Measurements from ENCODE around the gene EXD3. TPM values are rescaled to one million over a fixed set of nuclear protein-coding genes. Genes with fewer than 3 reads are reported as not detected.

Gene EXD3
- total RNA-seq, 2 donors from 2014 or later = 5.9 to 6.0 TPM

DNA sequence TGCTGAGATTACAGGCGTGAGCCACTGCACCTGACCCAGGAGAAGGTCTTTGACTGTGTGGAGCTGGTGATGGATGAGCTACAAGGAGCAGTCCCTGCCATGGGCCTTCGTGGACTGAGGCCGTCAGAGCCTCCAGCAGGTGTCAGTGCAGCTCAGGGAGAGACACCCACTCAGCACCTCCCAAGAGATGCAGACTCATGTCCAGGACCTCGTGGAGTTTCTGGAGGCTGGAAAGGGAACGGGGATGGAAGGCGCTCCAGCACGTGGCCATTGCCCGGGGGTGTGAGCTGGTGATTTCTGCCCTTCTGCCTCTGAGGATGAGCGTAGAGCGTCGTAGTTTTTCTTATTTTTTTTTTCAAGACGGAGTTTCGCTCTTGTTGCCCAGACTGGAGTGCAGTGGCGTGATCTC is 136.0 kb downstream of the EXD3 start:
- H3K4me3 ChIP-seq = no peak overlapping the region
- H3K36me3 ChIP-seq = no peaks in the 10 kb centered on the region
- H3K27me3 ChIP-seq = no peaks in the 10 kb centered on the region
- H3K4me1 ChIP-seq = no peaks in the 10 kb centered on the region
- no peak for DNase-seq (ENCODE audit: low spot score)
- peak in 1 of 2 donors; percentile 62 for TF ChIP-seq CTCF (IDR thresholded peaks at IDR 0.05)
- H3K9me3 ChIP-seq = no peaks in the 10 kb centered on the region
- no peak overlapping the region for H3K27ac ChIP-seq

DNA sequence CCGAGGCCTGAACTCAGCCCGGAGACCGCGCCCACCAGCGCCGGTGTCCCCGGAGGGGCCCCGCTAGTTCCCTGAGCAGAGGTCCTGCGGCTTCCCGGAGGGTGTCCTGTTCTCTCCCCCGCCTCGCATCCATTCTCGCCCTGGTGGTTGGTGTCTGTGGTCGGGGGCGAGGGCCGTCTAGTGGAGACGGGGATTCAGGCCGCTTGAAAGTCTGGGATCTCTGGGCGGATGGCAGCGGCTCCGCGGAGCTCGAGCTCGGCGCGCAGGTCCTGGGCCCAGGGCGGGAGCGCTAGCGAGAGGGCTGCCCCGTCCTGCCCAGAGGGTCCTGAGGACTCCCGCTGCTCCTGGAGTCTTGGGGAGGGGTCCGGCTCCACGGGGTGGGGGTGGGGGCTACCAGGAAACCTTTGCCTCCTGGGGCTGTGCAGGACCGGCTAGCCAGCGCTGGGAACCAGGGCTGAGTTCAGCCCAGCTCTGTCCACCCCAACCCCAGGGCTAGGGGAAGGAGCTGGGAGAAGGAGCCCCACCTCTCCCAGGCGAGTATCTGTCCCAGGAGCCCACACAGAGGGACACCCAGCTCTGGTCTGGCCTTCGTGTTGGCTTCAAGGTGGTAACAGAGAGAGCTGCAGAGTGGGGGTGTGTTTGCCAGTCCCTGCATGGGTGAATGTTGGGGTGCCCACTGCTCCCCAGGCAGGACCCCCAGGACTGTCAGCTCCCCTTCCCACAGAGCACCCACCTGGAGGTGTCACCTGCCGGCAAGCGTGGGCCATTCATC is 141.4 kb downstream of the EXD3 start:
- no peak for TF ChIP-seq CTCF (IDR thresholded peaks at IDR 0.05)
- no peak overlapping the region for H3K27ac ChIP-seq
- peaks cover 0 to 33% of the 10 kb centered on the region in 2 donors for H3K4me1 ChIP-seq
- no peak for DNase-seq (ENCODE audit: low spot score)
- peak overlapping the region in 1 of 2 donors; percentile 25 for H3K4me3 ChIP-seq
- no peaks in the 10 kb centered on the region for H3K9me3 ChIP-seq
- no peaks in the 10 kb centered on the region for H3K36me3 ChIP-seq
- no peaks in the 10 kb centered on the region for H3K27me3 ChIP-seq

- Histone ChIP-seq H3K4me3 (peak overlapping the region in 1 of 2 donors; percentile 25), H3K9me3 (no peaks in the 10 kb centered on the region), H3K27me3 (no peaks in the 10 kb centered on the region), H3K27ac (no peak overlapping the region), H3K4me1 (peaks cover 0 to 41% of the 10 kb centered on the region in 2 donors), H3K36me3 (no peaks in the 10 kb centered on the region)
- no peak for DNase-seq (ENCODE audit: low spot score)
- TF ChIP-seq CTCF (IDR thresholded peaks at IDR 0.05) = peak; percentile 44 to 70
Observed at GRCh38 chr9:137280474-137281344, 142.3 kb downstream of the EXD3 start.

DNA sequence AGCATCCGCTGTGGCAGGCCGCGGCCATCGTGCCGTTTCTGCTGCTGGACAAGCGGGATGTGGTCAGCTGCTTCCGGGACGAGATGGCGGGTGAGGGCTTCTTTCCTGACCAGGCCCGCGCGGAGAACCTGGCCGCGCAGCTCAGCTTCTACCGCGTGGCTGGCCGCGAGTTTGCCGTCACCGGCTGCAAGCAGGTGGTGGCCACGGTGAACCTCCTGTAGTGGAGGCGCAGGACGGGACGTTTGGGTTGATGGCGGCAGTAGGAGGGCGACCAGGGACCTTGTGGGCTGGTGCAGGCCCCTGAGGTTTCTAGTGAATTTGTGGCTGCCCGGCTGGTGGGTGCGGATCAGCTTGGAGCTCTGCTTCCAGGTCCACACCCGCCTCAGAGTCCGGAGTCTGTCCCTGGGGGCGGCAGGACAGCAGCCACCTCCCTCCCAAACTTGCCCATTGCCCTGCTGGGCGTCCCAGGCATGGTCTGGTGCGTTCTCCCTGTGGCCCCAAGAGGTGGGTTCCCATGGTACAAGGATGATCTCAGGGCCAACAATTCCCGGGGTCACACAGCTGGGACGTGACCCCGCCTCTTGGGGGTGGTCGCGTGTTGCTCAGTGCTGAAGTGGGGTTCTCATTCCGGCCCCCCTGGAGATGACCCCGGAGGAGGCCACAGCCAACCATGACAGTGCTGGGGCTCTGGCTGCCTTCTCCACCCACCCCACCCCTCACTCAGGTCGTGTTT is 143.1 kb downstream of the EXD3 start:
- no peak for TF ChIP-seq CTCF (IDR thresholded peaks at IDR 0.05)
- DNase-seq (ENCODE audit: low spot score) = no peak
- Histone ChIP-seq H3K4me1 (peaks cover 0 to 49% of the 10 kb centered on the region in 2 donors), H3K9me3 (no peaks in the 10 kb centered on the region), H3K27ac (no peak overlapping the region), H3K4me3 (no peak overlapping the region), H3K27me3 (no peaks in the 10 kb centered on the region), H3K36me3 (no peaks in the 10 kb centered on the region)

Measured in right atrium auricular region (tissue), 2 donors.